Measurements from ENCODE around the gene C1QTNF12.
A peak's percentile ranks its signal among the peaks of the same experiment; 100 is the strongest.

The C1QTNF12 gene

DNA sequence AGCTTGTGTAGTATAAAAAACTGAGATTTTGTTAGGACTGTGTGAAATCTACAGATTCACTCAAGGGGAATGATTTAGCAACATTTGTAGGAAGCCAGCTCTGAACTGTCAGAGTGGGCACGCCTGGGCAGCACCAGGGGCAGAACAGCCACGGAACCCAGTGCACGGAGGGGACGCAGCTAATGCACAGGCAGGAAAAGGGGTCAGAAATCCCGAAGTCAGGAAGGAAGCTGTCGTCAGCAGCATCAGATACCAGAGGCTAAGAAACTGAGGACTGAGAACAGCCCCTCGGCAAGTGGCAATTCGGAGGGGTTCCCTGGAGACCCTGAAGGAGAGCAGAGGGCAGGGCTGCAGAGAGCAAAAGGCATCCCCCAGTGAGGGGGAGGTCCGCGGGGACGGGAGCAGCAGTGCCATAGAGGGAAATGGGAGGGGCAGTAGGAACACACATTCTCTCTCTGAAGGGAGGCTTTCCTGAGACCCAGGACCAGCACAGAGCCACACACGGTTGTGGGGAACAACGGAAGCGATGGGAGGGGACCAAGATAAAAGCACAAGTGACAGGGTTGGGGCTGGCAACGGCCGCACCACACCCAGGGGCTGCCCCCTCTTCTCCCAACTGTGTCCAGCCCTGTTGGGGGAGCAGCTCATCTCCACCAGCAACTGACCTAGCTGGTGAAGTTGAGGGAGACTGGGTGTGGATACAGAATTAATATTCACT is 14.5 kb upstream of the C1QTNF12 start:
- H3K27me3 ChIP-seq (ENCODE audit: insufficient read depth, poor library complexity, severe bottlenecking) = no peaks in the 10 kb centered on the region
- H3K4me3 ChIP-seq (replicated peaks; ENCODE audit: insufficient read depth, low read length) = no peak overlapping the region
- TF ChIP-seq REST (IDR thresholded peaks at IDR 0.05; ENCODE audit: insufficient replicate concordance, low read depth) = no peak
- TF ChIP-seq GABPA (IDR thresholded peaks at IDR 0.05; ENCODE audit: low read depth) = no peak
- TF ChIP-seq SPI1 (IDR thresholded peaks at IDR 0.05; ENCODE audit: borderline replicate concordance, low read depth) = no peak
- no peak for TF ChIP-seq CTCF (IDR thresholded peaks at IDR 0.05; ENCODE audit: insufficient read depth, low read length)
- TF ChIP-seq POLR2AphosphoS5 (IDR thresholded peaks at IDR 0.05; ENCODE audit: low read depth) = no peak
- DNase-seq (ENCODE audit: low read depth in 1 of 2, low spot score in 1 of 2) = peak in 1 of 2 experiments; percentile 26
- peak overlapping the region; percentile 73 for H3K27ac ChIP-seq (replicated peaks)

DNA sequence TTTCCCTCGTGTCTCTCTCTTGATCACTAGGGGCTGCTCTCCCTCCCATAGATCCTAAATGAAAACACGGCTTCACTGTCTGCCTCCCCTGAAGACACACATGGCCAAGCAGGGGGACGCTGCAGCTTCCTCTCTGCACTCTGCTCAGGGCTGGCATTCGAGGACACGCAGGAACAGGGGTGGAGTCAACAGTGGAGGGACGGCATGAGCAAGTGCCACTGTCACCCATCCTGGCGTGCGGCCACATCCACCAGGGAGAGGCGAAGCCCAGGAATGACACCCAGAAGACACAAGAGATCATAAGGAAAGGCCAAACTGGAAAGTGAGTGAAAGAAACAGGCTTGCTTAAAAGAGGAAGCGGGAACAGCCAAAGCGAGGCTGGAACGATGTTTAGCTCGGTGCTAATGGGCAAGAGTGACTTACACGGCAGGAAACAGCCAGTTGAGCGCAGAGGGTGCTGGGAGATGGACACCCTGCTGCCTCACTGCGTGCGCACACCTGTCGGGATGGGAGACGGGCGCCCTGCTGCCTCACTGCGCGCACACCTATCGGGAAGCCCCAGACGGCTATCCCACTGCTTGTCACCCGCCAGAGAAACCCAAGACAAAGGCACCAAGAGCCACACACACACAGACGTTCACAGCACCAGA is 13.6 kb upstream of the C1QTNF12 start:
- TF ChIP-seq GABPA (IDR thresholded peaks at IDR 0.05; ENCODE audit: low read depth) (no peak), SPI1 (IDR thresholded peaks at IDR 0.05; ENCODE audit: borderline replicate concordance, low read depth) (peak; percentile 95)
- Histone ChIP-seq H3K27ac (replicated peaks) (peak overlapping the region; percentile 73), H3K27me3 (ENCODE audit: insufficient read depth, poor library complexity, severe bottlenecking) (no peaks in the 10 kb centered on the region), H3K4me3 (replicated peaks; ENCODE audit: insufficient read depth, low read length) (no peak overlapping the region)
- DNase-seq (ENCODE audit: low read depth in 1 of 2, low spot score in 1 of 2) = peak; percentile 70 to 87

DNA sequence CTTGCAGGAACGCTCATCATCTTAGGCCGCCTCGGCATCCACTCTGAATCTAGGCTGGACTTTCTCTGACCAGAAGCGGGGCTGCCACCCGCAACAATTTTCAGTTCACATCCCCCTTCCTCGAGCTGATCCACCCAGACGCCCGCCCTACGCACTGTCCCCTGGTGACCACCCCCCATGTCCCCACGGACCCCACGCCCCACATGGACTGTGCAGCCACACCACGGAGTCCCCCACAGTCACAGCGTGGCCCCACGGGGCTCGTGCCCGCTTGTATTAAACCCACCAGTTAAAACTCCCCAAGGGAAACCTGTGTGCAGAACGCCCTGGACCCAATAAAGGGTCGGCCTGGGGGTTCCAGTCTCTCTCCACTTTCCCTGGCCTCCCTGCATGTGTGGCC is 13.0 kb upstream of the C1QTNF12 start:
- no peak for DNase-seq (ENCODE audit: low read depth in 1 of 2, low spot score in 1 of 2)
- no peaks in the 10 kb centered on the region for H3K27me3 ChIP-seq (ENCODE audit: insufficient read depth, poor library complexity, severe bottlenecking)
- peak overlapping the region; percentile 73 for H3K27ac ChIP-seq (replicated peaks)
- H3K4me3 ChIP-seq (replicated peaks; ENCODE audit: insufficient read depth, low read length) = no peak overlapping the region
- TF ChIP-seq GABPA (IDR thresholded peaks at IDR 0.05; ENCODE audit: low read depth) (no peak), POLR2AphosphoS5 (IDR thresholded peaks at IDR 0.05; ENCODE audit: low read depth) (no peak), REST (IDR thresholded peaks at IDR 0.05; ENCODE audit: insufficient replicate concordance, low read depth) (no peak), SPI1 (IDR thresholded peaks at IDR 0.05; ENCODE audit: borderline replicate concordance, low read depth) (no peak), CTCF (IDR thresholded peaks at IDR 0.05; ENCODE audit: insufficient read depth, low read length) (no peak)

GRCh38 chr1:1259119-1259488 is 12.6 kb upstream of the C1QTNF12 start:
- TF ChIP-seq CTCF (IDR thresholded peaks at IDR 0.05; ENCODE audit: insufficient read depth, low read length) (no peak), POLR2AphosphoS5 (IDR thresholded peaks at IDR 0.05; ENCODE audit: low read depth) (0 out of 2 replicates have a peak, but pooled peaks have one; percentile 48), REST (IDR thresholded peaks at IDR 0.05; ENCODE audit: insufficient replicate concordance, low read depth) (no peak)
- Histone ChIP-seq H3K4me3 (replicated peaks; ENCODE audit: insufficient read depth, low read length) (no peak overlapping the region), H3K27ac (replicated peaks) (peak overlapping the region; percentile 73; the same call in 1 of the 2 replicates), H3K27me3 (ENCODE audit: insufficient read depth, poor library complexity, severe bottlenecking) (no peaks in the 10 kb centered on the region)
- DNase-seq (ENCODE audit: low read depth in 1 of 2, low spot score in 1 of 2) = no peak

All from HL-60 (cell line).